Prostate gland (tissue), 2 donors: ENCODE results near the gene RNF4. TPM values are rescaled to one million over a fixed set of nuclear protein-coding genes. Genes with fewer than 3 reads are reported as not detected.
"Not testable (repeated sequence)": the region's sequence is repeated elsewhere in the genome, so short reads cannot be mapped to it uniquely, and the experiment has no call there.

Source experiments
- DNase-seq: peaks from one replicate; pipeline ENCODE4 v3.0.0-alpha.2; 2019; ENCODE audit warnings: low spot score
- H3K27ac ChIP-seq, 2 donors: fragments of 200-600 bp; sonication (generic); 2 replicates each; pipeline ENCODE4 v1.5.1; 2017 to 2019
- H3K27me3 ChIP-seq: fragments of 200-600 bp; sonication (generic); replicated peaks from 2 replicates; pipeline ENCODE4 v1.5.1; 2019; ENCODE audit not compliant: insufficient read depth
- H3K36me3 ChIP-seq, 2 donors: fragments of 200-600 bp; sonication (generic); 1 replicate in 1 of 2; 2 replicates in 1 of 2; pipeline versions ENCODE4 v1.5.1 to v1.8.1; 2017 to 2019
- H3K4me1 ChIP-seq: fragments of 200-600 bp; sonication (generic); replicated peaks from 2 replicates; pipeline ENCODE4 v1.5.1; 2019
- H3K4me3 ChIP-seq, 2 donors: fragments of 200-600 bp; sonication (generic); 2 replicates each; pipeline ENCODE4 v1.5.1; 2017 to 2019
- H3K9me3 ChIP-seq: fragments of 200-600 bp; sonication (generic); 2 replicates; pipeline ENCODE4 v1.5.1; 2017
- CTCF ChIP-seq, 4 experiments: fragments of 200-600 bp in 2 of 4; fragments of 450-650 bp in 2 of 4; sonication (generic) in 2 of 4; IDR thresholded peaks; 1 replicate in 3 of 4; 2 replicates in 1 of 4; pipeline ENCODE4 v1.5.1; 2016 to 2019; ENCODE audit warnings: antibody characterized with exemption in 4 of 4, mild to moderate bottlenecking in 2 of 4, moderate library complexity in 2 of 4
- POLR2A ChIP-seq: fragments of 450-650 bp; IDR thresholded peaks from one replicate; pipeline ENCODE4 v1.6.1; 2016; ENCODE audit warnings: antibody characterized with exemption, mild to moderate bottlenecking
- POLR2AphosphoS5 ChIP-seq: sonication (generic); formaldehyde crosslinking; IDR thresholded peaks from one replicate; pipeline ENCODE4 v1.6.1; 2017; ENCODE audit warnings: antibody characterized with exemption
- WGBS: methylation state at CpG from one replicate; pipeline ENCODE4 v1.1.5; 2018; 5-methylcytosine and 5-hydroxymethylcytosine counted together
- intact Hi-C: fragments of 100-400 bp; cut with DNase I; formaldehyde crosslinking; loops from one replicate; pipeline ENCODE4 v1.14.2; 2022
- total RNA-seq, 2 donors: library from RNA; depleted of rRNA; stranded (reverse); fragments of >200 nt; gene quantifications; one replicate each; pipeline ENCODE4 v1.1.0, GENCODE V29; 2016

RNF4 gene
- total RNA-seq, 2 donors from 2014 or later: 33.9 to 56.1 TPM

GRCh38 chr4:2512396-2513135 is 43.7 kb downstream of the RNF4 start:
- peaks cover 7 to 17% of the 10 kb centered on the region in 2 donors for H3K36me3 ChIP-seq
- no peak overlapping the region for H3K27ac ChIP-seq
- no peaks in the 10 kb centered on the region for H3K9me3 ChIP-seq
- TF ChIP-seq CTCF (IDR thresholded peaks at IDR 0.05): no peak
- no peak for TF ChIP-seq POLR2AphosphoS5
- no peak for TF ChIP-seq POLR2A
- H3K4me1 ChIP-seq: no peaks in the 10 kb centered on the region
- WGBS: 90% methylated on average over 15 of the region's 15 CpGs
- no peaks in the 10 kb centered on the region for H3K27me3 ChIP-seq
- H3K4me3 ChIP-seq: no peak overlapping the region
- intact Hi-C loops: no loop called here
- DNase-seq: no peak

GRCh38 chr4:2514193-2514592 is 45.3 kb downstream of the RNF4 start:
- intact Hi-C loops: not testable (repeated sequence)
- WGBS: 85% methylated on average over 9 of the region's 9 CpGs

GRCh38 chr4:2514944-2515343 is 46.0 kb downstream of the RNF4 start:
- H3K27me3 ChIP-seq, H3K9me3 ChIP-seq, H3K27ac ChIP-seq, H3K4me3 ChIP-seq, H3K4me1 ChIP-seq, intact Hi-C loops, DNase-seq: not testable (repeated sequence)
- WGBS: 63% methylated on average over 11 of the region's 11 CpGs
- H3K36me3 ChIP-seq: peaks cover 7 to 17% of the 10 kb centered on the region in 2 donors

More at GRCh38 chr4:2514193-2514592, 45.3 kb downstream of the RNF4 start:
- not testable (repeated sequence) for H3K27ac ChIP-seq, DNase-seq, H3K4me1 ChIP-seq, H3K9me3 ChIP-seq, H3K27me3 ChIP-seq, H3K4me3 ChIP-seq
- H3K36me3 ChIP-seq: peaks cover 7 to 17% of the 10 kb centered on the region in 2 donors

GRCh38 chr4:2515830-2516550 is 47.1 kb downstream of the RNF4 start:
- no peak overlapping the region for H3K27ac ChIP-seq
- DNase-seq: no peak
- WGBS: 54% methylated on average over 3 of the region's 4 CpGs
- TF ChIP-seq CTCF (IDR thresholded peaks at IDR 0.05) (no peak), POLR2AphosphoS5 (peak; percentile 8), POLR2A (no peak)
- no peaks in the 10 kb centered on the region for H3K4me1 ChIP-seq
- H3K36me3 ChIP-seq: peaks cover 7 to 17% of the 10 kb centered on the region in 2 donors
- H3K27me3 ChIP-seq: no peaks in the 10 kb centered on the region
- intact Hi-C loops: no loop called here
- no peak overlapping the region for H3K4me3 ChIP-seq
- H3K9me3 ChIP-seq: no peaks in the 10 kb centered on the region

GRCh38 chr4:2516635-2517034 is 47.7 kb downstream of the RNF4 start:
- Histone ChIP-seq H3K27me3 (no peaks in the 10 kb centered on the region), H3K4me3 (no peak overlapping the region), H3K9me3 (no peaks in the 10 kb centered on the region), H3K36me3 (peaks cover 7 to 17% of the 10 kb centered on the region in 2 donors), H3K4me1 (no peaks in the 10 kb centered on the region), H3K27ac (no peak overlapping the region)
- intact Hi-C loops: no loop called here
- DNase-seq: no peak
- TF ChIP-seq POLR2A (no peak), POLR2AphosphoS5 (no peak), CTCF (IDR thresholded peaks at IDR 0.05) (no peak)
- 83% methylated on average over 2 of the region's 2 CpGs for WGBS
